ENCODE results near the gene RFX3. TPM values are rescaled to one million over a fixed set of nuclear protein-coding genes. Genes with fewer than 3 reads are reported as not detected.

The RFX3 gene
- total RNA-seq, 4 donors from 2014 or later, result 2.1 to 11.5 (median 7.3) TPM

DNA sequence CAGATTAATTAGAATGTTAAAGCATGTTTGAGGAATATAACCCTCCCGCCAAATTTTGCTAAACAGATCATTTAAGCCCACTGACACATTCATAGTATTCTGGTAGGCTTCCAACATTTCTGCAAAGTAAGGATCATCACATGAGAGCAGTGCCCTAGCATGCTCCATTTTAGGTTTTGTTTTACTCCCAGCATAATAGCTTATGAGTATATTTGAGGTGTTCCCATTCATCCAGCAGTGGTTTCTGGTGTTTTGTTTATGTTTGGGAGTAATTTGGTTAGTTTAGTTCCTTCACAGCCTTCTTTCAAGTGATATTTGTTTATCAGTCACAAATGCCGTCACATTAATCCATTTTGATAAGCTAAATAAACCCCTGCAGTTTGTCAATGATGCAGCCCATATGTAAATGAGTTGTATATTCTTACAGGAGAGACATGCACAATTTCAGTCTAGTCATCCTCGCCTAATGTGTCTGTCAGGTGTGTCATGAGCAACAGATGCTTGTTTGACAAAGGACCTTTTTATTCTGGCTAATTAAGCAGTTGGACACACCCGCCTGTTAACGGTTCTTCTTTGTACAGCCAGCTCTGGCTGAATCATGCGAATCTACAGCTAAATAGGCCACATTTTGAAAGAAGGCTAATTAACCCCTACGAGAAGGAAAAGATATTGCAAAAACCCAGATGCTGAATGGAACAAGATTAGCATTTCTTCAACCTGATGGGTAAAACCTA, 124.4 kb downstream of the RFX3 start:
- ATAC-seq, result no peak
- peaks cover 0 to 9% of the 10 kb centered on the region in 2 donors for H3K4me1 ChIP-seq
- intact Hi-C loops (cut with DNase I; ENCODE audit: low total_unique reads), result no loop called here
- DNase-seq, result no peak
- H3K9me3 ChIP-seq, result no peaks in the 10 kb centered on the region
- no peak overlapping the region for H3K4me3 ChIP-seq
- TF ChIP-seq POLR2A (IDR thresholded peaks at IDR 0.05), result no peak
- TF ChIP-seq, protein P1, sequence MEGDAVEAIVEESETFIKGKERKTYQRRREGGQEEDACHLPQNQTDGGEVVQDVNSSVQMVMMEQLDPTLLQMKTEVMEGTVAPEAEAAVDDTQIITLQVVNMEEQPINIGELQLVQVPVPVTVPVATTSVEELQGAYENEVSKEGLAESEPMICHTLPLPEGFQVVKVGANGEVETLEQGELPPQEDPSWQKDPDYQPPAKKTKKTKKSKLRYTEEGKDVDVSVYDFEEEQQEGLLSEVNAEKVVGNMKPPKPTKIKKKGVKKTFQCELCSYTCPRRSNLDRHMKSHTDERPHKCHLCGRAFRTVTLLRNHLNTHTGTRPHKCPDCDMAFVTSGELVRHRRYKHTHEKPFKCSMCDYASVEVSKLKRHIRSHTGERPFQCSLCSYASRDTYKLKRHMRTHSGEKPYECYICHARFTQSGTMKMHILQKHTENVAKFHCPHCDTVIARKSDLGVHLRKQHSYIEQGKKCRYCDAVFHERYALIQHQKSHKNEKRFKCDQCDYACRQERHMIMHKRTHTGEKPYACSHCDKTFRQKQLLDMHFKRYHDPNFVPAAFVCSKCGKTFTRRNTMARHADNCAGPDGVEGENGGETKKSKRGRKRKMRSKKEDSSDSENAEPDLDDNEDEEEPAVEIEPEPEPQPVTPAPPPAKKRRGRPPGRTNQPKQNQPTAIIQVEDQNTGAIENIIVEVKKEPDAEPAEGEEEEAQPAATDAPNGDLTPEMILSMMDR (IDR thresholded peaks at IDR 0.05 in 4 of 5, conservative IDR thresholded peaks at IDR 0.05 in 1 of 5), result no peak
- no peaks in the 10 kb centered on the region for H3K36me3 ChIP-seq
- no peak overlapping the region for H3K27ac ChIP-seq
- H3K27me3 ChIP-seq, result no peaks in the 10 kb centered on the region
- in situ Hi-C loops (cut with MboI; ENCODE audit: low sequenced_read_pairs in 4 of 4), result no loop called here

DNA sequence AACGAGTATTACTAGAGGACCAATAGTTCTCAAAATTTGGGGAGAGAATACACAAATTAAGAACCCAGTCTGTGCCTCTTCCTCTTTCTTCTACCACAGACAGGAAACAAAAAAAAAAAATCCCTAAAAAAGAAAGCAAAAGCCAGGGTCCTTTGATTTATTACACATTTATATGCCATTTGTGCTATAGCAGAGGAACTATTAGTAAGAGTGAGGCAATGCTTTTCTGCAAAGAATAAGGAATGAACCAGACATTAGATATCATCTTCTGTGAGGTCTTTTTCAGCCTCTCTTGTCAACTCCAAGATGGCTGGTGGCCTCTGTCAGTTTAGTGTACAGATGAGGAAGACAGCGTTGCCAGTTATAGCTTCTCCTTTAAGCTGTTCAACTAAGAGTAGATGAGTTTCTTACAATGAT, 127.6 kb downstream of the RFX3 start:
- no peak for ATAC-seq
- intact Hi-C loops (cut with DNase I; ENCODE audit: low total_unique reads), result no loop called here

DNA sequence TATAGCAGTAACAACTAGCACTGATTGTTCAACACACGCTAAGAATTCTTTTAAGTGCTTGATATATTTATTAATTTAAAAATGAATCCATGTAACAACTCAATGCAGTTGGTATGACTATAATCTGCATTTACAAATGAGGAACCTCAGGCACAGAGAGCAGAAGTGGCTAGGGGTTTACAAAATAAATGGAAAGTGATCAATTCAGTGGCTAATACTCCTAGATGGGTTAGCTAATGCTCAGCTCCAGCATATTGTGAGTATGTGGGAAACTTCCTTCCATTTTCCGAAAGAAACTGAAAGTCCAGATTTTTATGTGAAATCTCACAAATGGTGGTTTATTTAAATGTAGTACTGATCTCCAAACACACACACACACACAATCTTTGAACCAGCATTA, 128.0 kb downstream of the RFX3 start:
- Histone ChIP-seq H3K27ac (no peak overlapping the region), H3K4me3 (no peak overlapping the region), H3K27me3 (no peaks in the 10 kb centered on the region), H3K4me1 (peaks cover 0 to 9% of the 10 kb centered on the region in 2 donors), H3K9me3 (no peaks in the 10 kb centered on the region), H3K36me3 (peaks cover 0 to 10% of the 10 kb centered on the region in 2 donors)
- ATAC-seq, result no peak
- in situ Hi-C loops (cut with MboI; ENCODE audit: low sequenced_read_pairs in 4 of 4) (no loop called here), intact Hi-C loops (cut with DNase I; ENCODE audit: low total_unique reads) (no loop called here)
- TF ChIP-seq, protein P1 (IDR thresholded peaks at IDR 0.05 in 4 of 5, conservative IDR thresholded peaks at IDR 0.05 in 1 of 5), result no peak
- no peak for TF ChIP-seq POLR2A (IDR thresholded peaks at IDR 0.05)
- no peak for DNase-seq

More for the DNA sequence above, 127.6 kb downstream of the RFX3 start:
- no peak overlapping the region for H3K4me3 ChIP-seq
- peaks cover 0 to 9% of the 10 kb centered on the region in 2 donors for H3K4me1 ChIP-seq
- H3K9me3 ChIP-seq, result no peaks in the 10 kb centered on the region
- no peak for TF ChIP-seq POLR2A (IDR thresholded peaks at IDR 0.05)
- TF ChIP-seq, protein P1 (IDR thresholded peaks at IDR 0.05 in 4 of 5, conservative IDR thresholded peaks at IDR 0.05 in 1 of 5), result no peak
- no peak for DNase-seq
- H3K36me3 ChIP-seq, result peaks cover 0 to 10% of the 10 kb centered on the region in 2 donors
- H3K27ac ChIP-seq, result no peak overlapping the region
- no peaks in the 10 kb centered on the region for H3K27me3 ChIP-seq
- in situ Hi-C loops (cut with MboI; ENCODE audit: low sequenced_read_pairs in 4 of 4), result no loop called here

DNA sequence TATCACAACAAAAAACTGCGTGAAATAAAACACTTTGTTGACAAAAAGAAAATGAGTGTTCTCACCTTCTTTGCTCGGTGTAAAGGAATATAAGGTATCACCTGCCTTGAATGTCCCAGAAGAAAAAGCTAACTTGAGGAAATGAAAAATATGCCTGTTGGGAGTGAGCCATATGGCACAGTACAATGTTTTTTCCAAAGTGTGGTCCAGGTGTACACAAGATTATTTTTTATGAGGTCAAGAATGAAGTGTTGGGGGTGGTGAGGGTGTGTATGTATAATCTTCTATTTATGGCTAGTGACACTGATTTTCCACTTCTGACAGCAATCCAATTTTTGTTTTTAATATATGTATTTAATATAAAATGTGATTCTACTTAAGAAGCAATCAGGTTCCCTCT, 134.4 kb downstream of the RFX3 start:
- intact Hi-C loops (cut with DNase I; ENCODE audit: low total_unique reads) (no loop called here), in situ Hi-C loops (cut with MboI; ENCODE audit: low sequenced_read_pairs in 4 of 4) (no loop called here)
- Histone ChIP-seq H3K4me3 (no peak overlapping the region), H3K4me1 (no peaks in the 10 kb centered on the region), H3K9me3 (no peaks in the 10 kb centered on the region), H3K27me3 (no peaks in the 10 kb centered on the region), H3K27ac (no peak overlapping the region), H3K36me3 (peaks cover 0 to 10% of the 10 kb centered on the region in 2 donors)
- TF ChIP-seq, protein P1 (IDR thresholded peaks at IDR 0.05 in 4 of 5, conservative IDR thresholded peaks at IDR 0.05 in 1 of 5), result no peak
- no peak for TF ChIP-seq POLR2A (IDR thresholded peaks at IDR 0.05)
- ATAC-seq (no peak), DNase-seq (no peak)

Measured in gastrocnemius medialis (tissue), 4 donors.